GM21576 (cell line): ENCODE data around the gene CHCHD1.
"Not testable (repeated sequence)": the region's sequence is repeated elsewhere in the genome, so short reads cannot be mapped to it uniquely, and the experiment has no call there.

ENCODE experiments used
- ATAC-seq: cut with Tn5 transposase; IDR thresholded peaks from one replicate; pipeline ENCODE4 v1.9.1; 2021; ENCODE audit warnings: mild to moderate bottlenecking, moderate library complexity; ENCODE audit not compliant: unreplicated experiment

The CHCHD1 gene

DNA sequence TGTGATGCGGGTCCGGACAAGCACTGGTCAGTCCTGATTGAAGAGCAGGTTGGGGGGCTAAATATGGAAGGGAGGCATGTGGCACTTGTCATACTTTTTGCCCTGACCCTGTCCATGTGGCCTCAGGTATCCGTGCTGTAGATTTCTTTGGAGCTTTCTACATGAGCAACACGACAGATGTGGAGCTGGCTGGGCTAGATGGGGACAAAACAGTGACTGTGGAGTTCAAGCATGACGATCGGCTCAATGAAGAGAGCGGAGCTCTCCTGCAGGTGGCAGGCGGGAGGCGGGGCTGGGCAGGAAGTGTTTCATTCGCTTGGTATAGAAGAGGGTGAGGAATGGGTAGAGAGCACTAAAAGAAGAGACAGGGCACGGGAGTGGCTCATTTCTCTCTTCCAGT lies 13.0 kb upstream of the CHCHD1 start:
- ATAC-seq = no peak

- no peak for ATAC-seq
These were observed 12.5 kb upstream of the CHCHD1 start for GRCh38 chr10:73769396-73769795.

GRCh38 chr10:73771722-73772280 lies 10.0 kb upstream of the CHCHD1 start:
- ATAC-seq = peak; percentile 5

DNA sequence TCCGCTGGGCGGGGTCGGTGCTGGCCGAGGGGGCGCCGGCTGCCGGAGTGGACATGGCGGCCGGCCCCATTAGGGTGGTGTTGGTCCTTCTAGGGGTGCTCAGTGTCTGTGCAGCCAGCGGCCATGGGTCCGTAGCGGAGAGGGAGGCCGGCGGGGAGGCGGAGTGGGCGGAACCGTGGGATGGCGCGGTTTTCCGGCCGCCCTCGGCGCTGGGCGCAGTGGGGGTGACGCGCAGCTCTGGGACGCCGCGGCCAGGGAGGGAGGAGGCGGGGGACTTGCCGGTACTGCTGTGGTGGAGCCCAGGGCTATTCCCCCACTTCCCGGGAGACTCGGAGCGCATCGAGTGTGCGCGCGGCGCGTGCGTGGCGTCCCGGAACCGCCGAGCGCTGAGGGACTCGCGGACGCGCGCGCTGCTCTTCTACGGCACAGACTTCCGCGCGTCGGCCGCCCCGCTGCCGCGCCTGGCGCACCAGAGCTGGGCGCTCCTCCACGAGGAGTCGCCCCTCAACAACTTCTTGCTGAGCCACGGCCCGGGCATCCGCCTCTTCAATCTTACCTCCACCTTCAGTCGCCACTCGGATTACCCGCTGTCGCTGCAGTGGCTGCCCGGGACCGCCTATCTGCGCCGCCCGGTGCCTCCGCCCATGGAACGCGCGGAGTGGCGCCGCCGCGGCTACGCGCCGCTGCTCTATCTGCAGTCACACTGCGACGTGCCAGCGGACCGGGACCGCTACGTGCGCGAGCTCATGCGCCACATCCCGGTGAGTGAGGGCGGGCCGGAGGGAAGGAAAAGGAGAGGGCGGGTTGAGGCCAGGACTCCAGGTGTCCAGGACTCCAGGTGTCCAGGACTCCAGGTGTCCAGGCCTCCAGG lies 9.3 kb upstream of the CHCHD1 start:
- peak; percentile 54 for ATAC-seq

DNA sequence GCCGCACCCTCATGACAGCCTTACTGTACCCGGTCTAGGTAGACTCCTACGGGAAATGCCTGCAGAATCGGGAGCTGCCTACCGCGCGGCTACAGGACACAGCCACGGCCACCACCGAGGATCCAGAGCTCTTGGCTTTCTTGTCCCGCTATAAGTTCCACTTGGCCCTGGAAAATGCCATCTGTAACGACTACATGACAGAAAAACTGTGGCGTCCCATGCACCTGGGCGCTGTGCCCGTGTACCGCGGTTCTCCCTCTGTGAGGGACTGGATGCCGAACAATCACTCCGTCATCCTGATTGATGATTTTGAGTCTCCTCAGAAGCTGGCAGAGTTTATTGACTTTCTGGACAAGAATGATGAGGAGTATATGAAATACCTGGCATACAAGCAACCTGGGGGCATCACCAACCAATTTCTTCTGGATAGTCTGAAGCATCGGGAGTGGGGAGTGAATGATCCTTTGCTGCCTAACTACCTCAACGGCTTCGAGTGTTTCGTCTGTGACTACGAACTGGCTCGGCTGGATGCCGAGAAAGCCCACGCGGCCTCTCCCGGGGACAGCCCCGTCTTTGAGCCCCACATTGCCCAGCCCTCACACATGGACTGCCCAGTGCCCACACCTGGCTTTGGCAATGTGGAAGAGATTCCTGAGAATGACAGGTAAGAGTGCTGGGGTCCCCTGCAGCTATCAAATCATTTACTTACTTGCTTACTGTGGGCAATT lies 8.5 kb upstream of the CHCHD1 start:
- peak; percentile 4 for ATAC-seq

DNA sequence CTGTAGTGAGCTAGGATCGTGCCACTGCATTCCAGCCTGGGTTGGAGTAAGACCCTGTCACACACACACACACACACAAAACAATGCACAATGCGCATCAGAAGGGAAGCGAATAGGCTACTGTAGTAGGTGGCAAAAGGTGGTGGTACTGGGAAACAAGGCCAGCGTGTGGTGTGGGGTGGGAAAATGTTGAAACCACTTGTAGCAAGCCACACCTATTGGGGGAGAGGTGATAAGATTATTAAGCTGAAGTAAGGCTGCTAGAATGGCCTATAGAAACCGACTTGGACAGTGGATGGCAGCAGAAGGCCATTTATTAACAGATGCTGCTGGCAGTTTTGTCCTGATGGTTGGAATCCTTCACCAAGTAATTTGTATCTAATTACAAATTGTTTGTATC lies 7.2 kb upstream of the CHCHD1 start:
- no peak for ATAC-seq

- no peak for ATAC-seq
These were observed 2.8 kb upstream of the CHCHD1 start for GRCh38 chr10:73779018-73779417.

DNA sequence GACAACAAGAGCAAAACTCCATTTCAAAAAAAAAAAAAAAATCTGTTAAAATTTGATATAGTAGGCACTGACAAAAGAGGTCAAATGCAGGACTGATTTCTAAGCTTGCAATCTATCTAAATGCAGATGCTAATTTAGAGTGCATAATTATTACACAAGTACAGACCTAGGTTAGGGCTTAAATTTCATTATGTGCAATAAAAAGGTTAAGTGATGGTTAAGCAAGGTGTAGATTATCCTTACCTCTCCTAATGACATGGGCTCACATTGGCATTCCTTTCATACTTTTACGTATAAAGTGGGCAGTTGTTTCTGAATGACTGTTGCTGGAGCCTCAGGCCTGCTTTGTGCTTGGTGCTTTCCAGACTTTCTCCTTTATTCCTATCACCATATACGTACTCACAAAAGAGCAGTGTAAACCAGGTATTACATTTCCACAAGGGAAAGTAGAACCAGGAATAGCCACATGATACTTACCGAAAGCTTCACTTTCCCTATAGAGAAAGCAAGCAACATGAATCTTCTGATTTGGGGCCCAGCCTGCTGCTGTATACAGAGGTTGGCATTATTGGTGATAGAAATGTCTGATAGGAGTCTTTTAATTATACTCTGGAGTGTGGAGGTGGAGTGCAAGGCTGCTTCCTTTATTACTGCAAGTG lies 2.2 kb upstream of the CHCHD1 start:
- no peak for ATAC-seq

DNA sequence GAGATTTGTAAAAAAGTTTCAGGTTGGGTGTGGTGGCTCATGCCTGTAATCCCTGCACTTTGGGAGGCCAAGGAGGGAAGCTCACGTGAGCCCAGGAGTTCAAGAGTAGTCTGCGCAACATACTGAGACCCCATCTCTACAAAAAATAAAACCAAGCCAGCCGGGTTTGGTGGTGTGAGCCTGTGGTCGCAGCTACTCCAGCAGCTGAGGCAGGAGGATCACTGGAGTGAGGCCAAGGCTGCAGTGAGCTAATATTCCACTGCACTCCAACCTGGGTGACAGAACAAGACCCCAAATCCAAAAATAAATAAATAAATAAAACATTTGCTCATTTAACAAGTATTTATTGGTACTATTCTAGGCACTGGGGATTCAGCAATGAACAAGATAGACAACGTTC lies 1.5 kb upstream of the CHCHD1 start:
- no peak for ATAC-seq

DNA sequence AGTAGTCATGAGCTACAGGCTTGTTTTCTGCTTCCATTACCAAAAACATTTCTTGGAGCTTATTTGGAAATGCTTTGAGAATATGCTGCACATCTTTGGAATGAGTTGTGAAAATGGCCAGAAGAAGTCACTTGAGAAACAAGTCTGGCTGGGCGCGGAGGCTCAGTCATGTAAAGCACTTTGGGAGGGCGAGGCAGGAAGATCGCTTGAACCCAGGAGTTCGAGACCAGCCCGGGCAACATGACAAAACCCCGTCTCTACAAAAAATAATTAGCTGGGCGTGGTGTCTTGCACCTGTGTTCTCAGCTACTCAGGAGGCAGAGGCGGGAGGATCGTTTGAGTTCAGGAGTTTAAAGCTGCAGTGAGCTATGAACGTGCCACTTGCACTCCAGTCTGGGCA lies 882 bp upstream of the CHCHD1 start:
- ATAC-seq = no peak

DNA sequence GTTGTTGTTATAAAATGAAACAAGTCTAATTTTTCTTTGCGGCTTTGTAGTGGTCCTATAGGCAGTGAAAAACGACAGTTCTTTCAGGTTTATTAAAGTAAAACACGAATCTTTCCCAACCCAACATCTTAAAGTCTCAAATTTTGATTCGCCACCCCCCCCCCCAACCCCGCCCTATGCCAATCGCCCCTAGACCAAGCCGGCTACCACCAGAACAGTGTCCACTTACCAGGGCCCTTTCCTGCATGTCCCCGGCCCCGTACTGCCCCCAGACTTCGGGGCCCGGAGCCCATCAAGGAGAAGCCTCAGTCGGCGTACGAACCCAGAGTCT lies 335 bp upstream of the CHCHD1 start:
- no peak for ATAC-seq

DNA sequence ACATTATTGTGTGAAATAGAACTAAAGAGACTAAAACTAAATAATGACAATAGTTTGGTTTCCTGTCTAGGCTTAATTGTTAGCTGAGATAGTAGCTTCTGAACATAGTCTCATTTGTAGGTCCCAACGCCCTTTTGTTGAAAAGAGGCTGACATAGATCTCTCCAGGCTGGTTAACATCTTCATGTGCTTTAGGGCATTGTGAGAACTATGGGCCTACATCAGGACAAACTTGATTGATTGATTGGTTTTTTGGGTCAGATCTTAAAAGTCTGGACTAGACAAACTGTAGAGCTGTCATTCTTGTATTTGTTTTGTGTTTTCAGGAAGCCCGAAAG lies 869 bp downstream of the CHCHD1 start:
- no peak for ATAC-seq

- ATAC-seq = peak; percentile 69
These were observed 3.4 kb downstream of the CHCHD1 start, which contains the start of gene ZSWIM8 for GRCh38 chr10:73785211-73785720. ZSWIM8 (plus strand) TSS chr10:73785606; CDS start chr10:73785879, 273 bp downstream.

DNA sequence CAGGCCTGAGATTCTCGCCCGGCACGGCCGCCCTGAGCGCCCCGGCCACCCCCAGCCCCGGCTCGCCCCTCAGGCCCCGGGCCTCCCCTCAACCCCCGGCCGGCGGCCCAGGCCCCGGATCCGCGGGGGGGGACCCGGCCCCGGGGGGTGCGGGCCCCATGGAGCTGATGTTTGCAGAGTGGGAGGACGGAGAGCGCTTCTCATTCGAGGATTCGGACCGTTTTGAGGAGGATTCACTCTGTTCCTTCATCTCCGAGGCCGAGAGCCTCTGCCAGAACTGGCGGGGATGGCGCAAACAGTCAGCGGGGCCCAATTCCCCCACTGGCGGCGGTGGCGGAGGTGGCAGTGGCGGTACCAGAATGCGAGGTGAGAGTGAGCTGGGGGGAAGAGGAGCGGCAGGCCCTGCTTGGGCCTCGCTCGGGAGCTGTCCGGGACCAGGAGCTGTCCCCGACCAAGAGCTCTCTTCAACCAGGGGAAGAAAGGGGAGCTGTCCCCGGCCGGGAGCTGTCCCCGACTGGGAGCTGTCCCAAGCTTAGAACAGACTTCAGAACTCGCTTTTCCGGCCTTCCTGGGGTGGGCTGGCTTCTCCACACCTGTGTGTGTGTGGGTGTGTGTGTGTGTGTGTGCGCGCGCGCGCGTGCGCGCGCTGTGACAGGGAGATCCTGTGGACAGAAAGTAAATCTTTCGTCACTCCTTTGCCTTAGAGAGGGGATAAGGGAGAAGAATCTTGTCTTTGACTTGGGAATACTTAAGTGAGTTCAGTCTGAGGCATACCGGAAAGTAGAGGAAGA lies 4.1 kb downstream of the CHCHD1 start:
- peak; percentile 11 for ATAC-seq

GRCh38 chr10:73786512-73786885 lies 4.7 kb downstream of the CHCHD1 start:
- no peak for ATAC-seq

GRCh38 chr10:73787031-73787800 lies 5.4 kb downstream of the CHCHD1 start:
- not testable (repeated sequence) for ATAC-seq

DNA sequence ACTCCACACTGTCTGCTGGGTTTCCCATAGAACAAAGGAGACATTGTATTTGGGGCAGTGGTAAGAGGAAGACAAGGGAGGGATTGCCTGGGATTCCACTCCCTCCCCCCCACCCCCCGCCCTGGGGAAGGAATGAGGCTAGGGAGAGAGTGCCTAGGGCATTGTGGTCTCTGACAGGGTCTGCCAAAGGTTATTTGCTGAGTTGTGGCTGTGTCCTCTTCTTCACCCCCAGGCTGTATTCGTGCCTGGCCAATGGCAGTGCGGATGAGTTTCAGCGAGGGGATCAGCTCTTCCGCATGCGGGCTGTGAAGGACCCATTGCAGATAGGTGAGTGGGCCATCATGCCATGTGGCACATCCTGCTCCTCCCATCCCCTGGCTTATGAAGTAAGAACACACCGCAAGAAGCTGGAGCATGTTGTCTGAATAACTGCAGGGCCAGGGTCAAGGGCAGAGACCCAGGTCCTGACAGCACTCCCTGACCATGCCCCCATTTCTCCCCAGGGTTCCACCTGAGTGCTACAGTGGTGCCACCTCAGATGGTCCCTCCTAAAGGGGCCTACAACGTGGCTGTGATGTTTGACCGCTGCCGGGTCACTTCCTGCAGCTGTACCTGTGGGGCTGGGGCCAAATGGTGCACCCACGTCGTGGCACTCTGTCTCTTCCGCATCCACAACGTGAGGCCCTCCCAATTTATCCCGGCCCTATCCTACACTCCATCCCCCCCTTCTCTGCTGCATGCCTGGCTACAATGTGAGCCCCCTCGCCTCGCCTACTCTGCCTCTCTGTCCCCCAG lies 7.2 kb downstream of the CHCHD1 start:
- no peak for ATAC-seq

DNA sequence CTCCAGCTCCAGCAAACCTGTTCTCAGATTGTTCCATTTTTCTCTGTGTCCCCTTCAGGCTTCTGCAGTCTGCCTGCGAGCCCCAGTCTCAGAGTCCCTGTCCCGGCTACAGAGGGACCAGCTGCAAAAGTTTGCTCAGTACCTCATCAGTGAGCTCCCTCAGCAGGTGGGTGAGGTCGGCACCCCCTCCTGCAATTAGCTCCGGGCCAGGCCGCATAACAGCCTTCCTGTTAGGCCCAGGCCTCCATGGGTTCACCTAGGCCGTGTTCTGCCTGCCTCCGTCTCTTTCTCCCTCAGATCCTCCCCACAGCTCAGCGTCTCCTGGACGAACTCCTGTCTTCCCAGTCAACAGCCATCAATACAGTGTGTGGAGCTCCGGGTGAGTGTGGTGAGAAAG lies 7.8 kb downstream of the CHCHD1 start:
- ATAC-seq = no peak
